Neutrophil (primary cell): ENCODE measurements around the gene KDSR.

Experiments
- H3K27ac ChIP-seq: fragments of 200-600 bp; sonication (generic); 2 replicates; pipeline ENCODE4 v1.5.1; 2016; ENCODE audit warnings: mild to moderate bottlenecking, moderate library complexity
- H3K27me3 ChIP-seq: fragments of 200-600 bp; sonication (generic); 2 replicates; pipeline ENCODE4 v1.6.0; 2016; ENCODE audit warnings: mild to moderate bottlenecking
- H3K36me3 ChIP-seq: fragments of 200-600 bp; sonication (generic); 2 replicates; pipeline ENCODE4 v1.5.1; 2017
- H3K4me1 ChIP-seq, 2 experiments: fragments of 200-600 bp in 1 of 2; sonication (generic) in 1 of 2; 1 replicate in 1 of 2; 2 replicates in 1 of 2; pipeline versions ENCODE4 v1.5.1 to v1.6.1; 2013 to 2016; ENCODE audit warnings: low read depth in 1 of 2, low read length in 1 of 2, mild to moderate bottlenecking in 1 of 2, moderate library complexity in 1 of 2; ENCODE audit not compliant: control insufficient read depth in 1 of 2, insufficient read depth in 1 of 2
- H3K4me3 ChIP-seq, 2 experiments: fragments of 200-600 bp in 1 of 2; sonication (generic) in 1 of 2; 1 replicate in 1 of 2; 2 replicates in 1 of 2; pipeline ENCODE4 v1.5.1; 2013 to 2016; ENCODE audit warnings: low read depth in 1 of 2, low read length in 1 of 2, mild to moderate bottlenecking in 1 of 2, moderate library complexity in 1 of 2
- H3K9me3 ChIP-seq: fragments of 200-600 bp; sonication (generic); 2 replicates; pipeline ENCODE4 v1.5.1; 2016
- TF ChIP-seq, protein P1 (sequence below): fragments of 200-600 bp; sonication (generic); IDR thresholded peaks from 2 replicates; pipeline ENCODE4 v1.5.1; 2016; ENCODE audit warnings: antibody characterized with exemption

The KDSR gene

DNA sequence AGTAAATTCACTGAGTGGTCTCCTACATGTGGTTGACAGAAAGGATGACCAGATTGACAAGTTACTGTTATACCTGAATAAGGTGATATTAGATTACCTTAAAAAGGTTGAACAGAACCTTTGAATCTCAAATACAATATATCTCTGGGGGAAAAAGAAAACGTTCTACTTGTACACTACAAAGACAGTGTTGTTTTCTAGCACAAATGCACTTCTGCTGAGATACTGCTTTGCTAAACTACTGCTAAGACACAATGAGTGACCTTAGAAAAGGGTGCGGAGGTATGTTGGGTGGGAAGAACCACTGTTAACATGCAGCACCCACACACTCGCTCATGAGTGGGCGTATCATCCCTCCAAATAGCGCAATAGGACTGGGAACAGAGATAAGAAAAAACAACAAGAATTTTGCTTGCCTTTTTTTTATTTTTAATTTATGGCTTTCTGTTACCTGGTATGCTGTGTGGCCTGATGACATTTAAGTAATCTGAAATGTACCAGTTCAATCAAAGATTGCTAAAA, 53.5 kb downstream of the KDSR start:
- no peaks in the 10 kb centered on the region for H3K36me3 ChIP-seq
- TF ChIP-seq, protein P1, sequence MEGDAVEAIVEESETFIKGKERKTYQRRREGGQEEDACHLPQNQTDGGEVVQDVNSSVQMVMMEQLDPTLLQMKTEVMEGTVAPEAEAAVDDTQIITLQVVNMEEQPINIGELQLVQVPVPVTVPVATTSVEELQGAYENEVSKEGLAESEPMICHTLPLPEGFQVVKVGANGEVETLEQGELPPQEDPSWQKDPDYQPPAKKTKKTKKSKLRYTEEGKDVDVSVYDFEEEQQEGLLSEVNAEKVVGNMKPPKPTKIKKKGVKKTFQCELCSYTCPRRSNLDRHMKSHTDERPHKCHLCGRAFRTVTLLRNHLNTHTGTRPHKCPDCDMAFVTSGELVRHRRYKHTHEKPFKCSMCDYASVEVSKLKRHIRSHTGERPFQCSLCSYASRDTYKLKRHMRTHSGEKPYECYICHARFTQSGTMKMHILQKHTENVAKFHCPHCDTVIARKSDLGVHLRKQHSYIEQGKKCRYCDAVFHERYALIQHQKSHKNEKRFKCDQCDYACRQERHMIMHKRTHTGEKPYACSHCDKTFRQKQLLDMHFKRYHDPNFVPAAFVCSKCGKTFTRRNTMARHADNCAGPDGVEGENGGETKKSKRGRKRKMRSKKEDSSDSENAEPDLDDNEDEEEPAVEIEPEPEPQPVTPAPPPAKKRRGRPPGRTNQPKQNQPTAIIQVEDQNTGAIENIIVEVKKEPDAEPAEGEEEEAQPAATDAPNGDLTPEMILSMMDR, result no peak
- H3K9me3 ChIP-seq, result no peaks in the 10 kb centered on the region
- peaks cover 7 to 8% of the 10 kb centered on the region in 2 experiments for H3K4me1 ChIP-seq
- peaks cover 17% of the 10 kb centered on the region for H3K27me3 ChIP-seq
- no peak overlapping the region for H3K4me3 ChIP-seq
- no peak overlapping the region for H3K27ac ChIP-seq

DNA sequence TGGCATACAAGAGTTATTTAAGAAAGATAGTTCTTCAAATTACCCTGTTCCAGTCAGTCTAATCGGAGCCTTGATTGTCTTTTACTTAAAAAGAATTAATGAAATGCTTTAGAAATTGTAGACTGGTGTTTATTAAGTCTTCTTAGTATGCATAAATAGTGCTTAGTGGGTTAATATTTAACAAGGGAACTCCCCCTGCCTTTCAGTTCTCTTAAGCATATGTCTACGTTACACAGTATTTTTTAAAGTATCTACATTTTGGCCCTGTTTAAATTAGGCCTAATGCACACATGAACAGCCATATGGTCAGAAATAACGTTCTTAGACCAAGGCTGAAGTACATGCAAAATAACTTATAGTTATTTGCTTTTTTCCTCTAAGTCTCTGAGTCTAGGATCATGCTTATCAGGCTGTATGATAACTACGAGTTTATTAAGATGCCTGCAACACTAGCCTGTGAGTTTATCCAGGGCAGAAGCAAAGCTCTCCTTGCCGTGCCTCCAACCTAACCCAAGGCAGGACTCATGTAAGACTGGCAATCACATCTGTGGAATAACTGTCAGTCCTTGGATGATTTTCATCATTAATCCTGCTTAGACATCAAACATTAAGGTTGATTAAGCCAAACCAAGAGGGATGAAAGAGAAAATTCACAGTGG, 54.1 kb downstream of the KDSR start:
- H3K4me3 ChIP-seq, result no peak overlapping the region
- H3K4me1 ChIP-seq, result peaks cover under 1 to 2% of the 10 kb centered on the region in 2 experiments
- H3K27ac ChIP-seq, result no peak overlapping the region
- H3K36me3 ChIP-seq, result no peaks in the 10 kb centered on the region
- TF ChIP-seq, protein P1, result no peak
- peaks cover 11% of the 10 kb centered on the region for H3K27me3 ChIP-seq
- H3K9me3 ChIP-seq, result no peaks in the 10 kb centered on the region

DNA sequence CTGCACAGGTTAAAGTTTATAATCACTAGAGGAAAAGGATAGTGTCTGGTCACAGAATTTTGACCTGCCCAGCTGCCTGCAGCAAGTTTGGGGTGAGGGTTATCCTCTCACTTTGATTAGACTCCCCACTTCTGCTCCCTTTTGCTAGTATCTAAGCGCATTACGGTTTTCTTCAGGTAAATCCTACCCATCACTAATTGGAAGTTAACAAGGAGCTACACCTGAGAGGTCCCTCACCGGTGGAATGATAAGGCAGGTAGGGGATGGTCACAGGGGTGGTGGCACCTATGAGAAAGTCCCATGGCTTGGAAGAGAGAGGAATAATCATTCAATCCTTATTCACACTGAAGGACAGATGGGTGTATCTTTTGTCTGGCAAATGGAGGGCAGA, 55.0 kb downstream of the KDSR start:
- Histone ChIP-seq H3K27me3 (peaks cover 3% of the 10 kb centered on the region), H3K4me1 (no peaks in the 10 kb centered on the region), H3K4me3 (no peak overlapping the region), H3K9me3 (no peaks in the 10 kb centered on the region), H3K36me3 (no peaks in the 10 kb centered on the region), H3K27ac (no peak overlapping the region)
- TF ChIP-seq, protein P1, result no peak

DNA sequence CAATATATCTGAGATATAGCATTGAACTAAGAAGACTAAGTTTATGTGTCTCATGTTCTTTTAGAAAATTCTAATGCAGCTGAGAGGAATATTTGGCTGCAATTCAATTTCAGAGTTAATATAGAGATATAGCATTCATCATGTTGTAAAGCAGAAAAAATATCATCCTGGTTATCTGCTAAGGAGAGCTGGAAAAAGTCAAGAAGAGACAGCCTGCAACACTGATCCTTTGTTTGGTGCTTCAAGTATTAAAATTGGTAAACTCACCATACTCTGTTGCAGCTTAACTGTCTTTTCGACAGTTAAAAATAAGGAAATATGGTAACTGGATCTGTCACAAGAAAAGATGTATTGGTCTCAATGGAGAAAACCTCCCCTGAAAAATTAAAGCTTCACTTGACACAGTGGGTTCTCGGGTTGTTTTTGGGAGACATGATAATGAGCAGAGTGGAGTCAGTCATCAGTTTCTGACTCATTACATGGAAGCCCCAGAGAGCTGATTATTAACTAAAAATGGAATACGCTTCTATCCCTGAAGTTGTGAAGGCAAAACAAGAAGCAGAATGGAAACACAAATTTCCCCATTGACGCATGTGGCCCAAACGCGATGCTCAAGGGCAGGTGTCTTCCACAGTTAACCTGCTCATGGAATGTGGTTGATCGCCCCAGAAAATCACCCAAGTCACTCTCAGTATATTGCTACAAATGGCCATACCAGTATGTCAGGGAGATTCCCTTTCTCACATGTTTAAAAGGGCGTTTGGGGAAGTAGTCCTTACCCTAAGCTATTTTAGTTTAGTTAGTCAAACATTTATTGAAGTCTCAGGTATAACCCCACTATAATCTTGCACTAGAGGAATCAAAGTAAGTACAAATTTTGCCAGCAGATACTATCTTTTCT, 55.6 kb downstream of the KDSR start:
- Histone ChIP-seq H3K27ac (no peak overlapping the region), H3K4me1 (no peaks in the 10 kb centered on the region), H3K4me3 (no peak overlapping the region), H3K36me3 (no peaks in the 10 kb centered on the region), H3K9me3 (no peaks in the 10 kb centered on the region), H3K27me3 (no peaks in the 10 kb centered on the region)
- TF ChIP-seq, protein P1, result no peak

DNA sequence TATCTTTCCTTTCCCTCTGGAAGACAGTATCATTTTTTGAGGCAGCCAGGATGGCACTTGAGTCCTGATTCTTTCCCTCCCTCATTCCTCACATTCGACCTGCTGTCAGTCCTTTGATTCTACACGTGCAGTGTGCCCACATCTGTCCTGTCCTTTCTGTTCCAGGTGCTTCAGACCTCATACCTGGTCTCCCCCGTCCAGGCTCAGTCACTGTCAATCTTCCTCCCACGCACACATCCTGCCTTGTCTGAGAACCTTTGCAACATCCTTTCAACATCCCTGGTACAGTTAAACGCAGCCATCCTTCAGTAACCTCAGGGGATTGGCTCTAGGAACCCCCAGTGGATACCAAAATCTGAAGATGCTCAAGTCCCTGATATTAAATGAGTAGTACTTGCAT, 57.6 kb downstream of the KDSR start:
- TF ChIP-seq, protein P1, result no peak
- H3K27me3 ChIP-seq, result no peaks in the 10 kb centered on the region
- H3K9me3 ChIP-seq, result no peaks in the 10 kb centered on the region
- H3K4me3 ChIP-seq, result no peak overlapping the region
- no peaks in the 10 kb centered on the region for H3K4me1 ChIP-seq
- no peak overlapping the region for H3K27ac ChIP-seq
- H3K36me3 ChIP-seq, result no peaks in the 10 kb centered on the region
